H9 (cell line): ENCODE data around the gene PID1. TPM values are rescaled to one million over a fixed set of nuclear protein-coding genes. Genes with fewer than 3 reads are reported as not detected.

Source experiments
- DNase-seq: peaks from one replicate; pipeline ENCODE4 v3.0.0-alpha.2; 2017
- H2AFZ ChIP-seq: one replicate; pipeline ENCODE4 v1.6.1; 2013; ENCODE audit warnings: mild to moderate bottlenecking, low read length, control low read depth, moderate library complexity
- H2AK5ac ChIP-seq: 2 replicates; pipeline ENCODE4 v1.6.1; 2013; ENCODE audit warnings: low read length, control low read depth, mixed read lengths; ENCODE audit not compliant: insufficient read length
- H2BK120ac ChIP-seq: one replicate; pipeline ENCODE4 v1.6.1; 2013; ENCODE audit warnings: low read depth, mild to moderate bottlenecking, low read length, control low read depth, inconsistent platforms; ENCODE audit not compliant: poor library complexity, severe bottlenecking
- H2BK12ac ChIP-seq: 2 replicates; pipeline ENCODE4 v1.6.1; 2013; ENCODE audit warnings: low read length, control low read depth, mixed read lengths, low read depth; ENCODE audit not compliant: insufficient read length
- H2BK15ac ChIP-seq: 2 replicates; pipeline ENCODE4 v1.6.1; 2013; ENCODE audit warnings: low read depth, low read length, control low read depth
- H2BK20ac ChIP-seq: one replicate; pipeline ENCODE4 v1.6.1; 2013; ENCODE audit warnings: low read depth, mild to moderate bottlenecking, low read length, control low read depth, inconsistent platforms; ENCODE audit not compliant: poor library complexity, severe bottlenecking
- H2BK5ac ChIP-seq: 2 replicates; pipeline ENCODE4 v1.6.1; 2013; ENCODE audit warnings: low read length, control low read depth, mixed read lengths; ENCODE audit not compliant: insufficient read length
- H3K14ac ChIP-seq: 2 replicates; pipeline ENCODE4 v1.6.1; 2013; ENCODE audit warnings: low read length, control low read depth; ENCODE audit not compliant: insufficient read depth
- H3K18ac ChIP-seq: 2 replicates; pipeline ENCODE4 v1.6.1; 2013; ENCODE audit warnings: low read depth, mild to moderate bottlenecking, mixed read lengths, low read length, control low read depth; ENCODE audit not compliant: insufficient read length
- H3K23ac ChIP-seq: 2 replicates; pipeline ENCODE4 v1.6.1; 2013; ENCODE audit warnings: low read length, control low read depth, mixed read lengths, low read depth; ENCODE audit not compliant: insufficient read length
- H3K23me2 ChIP-seq: 2 replicates; pipeline ENCODE4 v1.6.1; 2013; ENCODE audit warnings: low read depth, mild to moderate bottlenecking, mixed read lengths, low read length, control low read depth; ENCODE audit not compliant: insufficient read length, poor library complexity, severe bottlenecking
- H3K27ac ChIP-seq: 2 replicates; pipeline ENCODE4 v1.5.1; 2013; ENCODE audit warnings: low read length, control low read depth, mixed read lengths, low read depth; ENCODE audit not compliant: insufficient read length
- H3K27me3 ChIP-seq: 2 replicates; pipeline ENCODE4 v1.6.1; 2013; ENCODE audit warnings: low read length, control low read depth, inconsistent platforms; ENCODE audit not compliant: insufficient read depth
- H3K4ac ChIP-seq: 2 replicates; pipeline ENCODE4 v1.6.1; 2013; ENCODE audit warnings: low read depth, mild to moderate bottlenecking, control low read depth, inconsistent platforms, low read length, moderate library complexity
- H3K4me1 ChIP-seq: 2 replicates; pipeline ENCODE4 v1.6.1; 2013; ENCODE audit warnings: low read length, control low read depth, inconsistent platforms; ENCODE audit not compliant: insufficient read depth
- H3K4me2 ChIP-seq: 2 replicates; pipeline ENCODE4 v1.6.1; 2013; ENCODE audit warnings: low read length, control low read depth, mixed read lengths; ENCODE audit not compliant: insufficient read length, insufficient read depth
- H3K56ac ChIP-seq: 2 replicates; pipeline ENCODE4 v1.6.1; 2013; ENCODE audit warnings: low read depth, mild to moderate bottlenecking, mixed read lengths, low read length, control low read depth; ENCODE audit not compliant: insufficient read length
- H3K79me1 ChIP-seq: 2 replicates; pipeline ENCODE4 v1.6.1; 2013; ENCODE audit warnings: low read depth, mild to moderate bottlenecking, moderate library complexity, low read length, control low read depth, inconsistent platforms; ENCODE audit not compliant: insufficient read depth, poor library complexity, severe bottlenecking
- H3K79me2 ChIP-seq: 2 replicates; pipeline ENCODE4 v1.6.1; 2013; ENCODE audit warnings: low read length, control low read depth, inconsistent platforms; ENCODE audit not compliant: insufficient read depth
- H3K9ac ChIP-seq: 2 replicates; pipeline ENCODE4 v1.6.1; 2013; ENCODE audit warnings: low read length, control low read depth, mixed read lengths; ENCODE audit not compliant: insufficient read length; ENCODE audit errors: extremely low read depth
- H3K9me3 ChIP-seq: one replicate; pipeline ENCODE4 v1.6.1; 2013; ENCODE audit warnings: low read depth, low read length, inconsistent platforms; ENCODE audit not compliant: control insufficient read depth
- H3T11ph ChIP-seq: one replicate; pipeline ENCODE4 v1.6.1; 2013; ENCODE audit warnings: mild to moderate bottlenecking, low read length, control low read depth, inconsistent platforms
- H4K20me1 ChIP-seq: one replicate; pipeline ENCODE4 v1.6.1; 2013; ENCODE audit not compliant: control insufficient read depth, insufficient read length, insufficient read depth
- H4K5ac ChIP-seq: 2 replicates; pipeline ENCODE4 v1.6.1; 2013; ENCODE audit warnings: low read depth, mild to moderate bottlenecking, mixed read lengths, low read length, control low read depth; ENCODE audit not compliant: insufficient read length
- H4K8ac ChIP-seq: replicated peaks from 2 replicates; pipeline ENCODE4 v1.6.1; 2013; ENCODE audit warnings: low read length, control low read depth, mixed read lengths, low read depth; ENCODE audit not compliant: insufficient read length
- H4K91ac ChIP-seq: 2 replicates; pipeline ENCODE4 v1.6.1; 2013; ENCODE audit warnings: low read depth, mild to moderate bottlenecking, moderate library complexity, mixed read lengths, low read length, control low read depth; ENCODE audit not compliant: insufficient read length
- H3K27ac Mint-ChIP-seq, 3 experiments: 2 replicates in 2 of 3; 3 replicates in 1 of 3; pipeline ENCODE4 v1.8.0; 2020 to 2021; ENCODE audit warnings: mixed read lengths in 3 of 3, mild to moderate bottlenecking in 1 of 3, moderate library complexity in 1 of 3
- H3K27me3 Mint-ChIP-seq: 2 replicates; pipeline ENCODE4 v1.8.0; 2021; ENCODE audit warnings: low read depth, mild to moderate bottlenecking, moderate library complexity, mixed read lengths
- H3K36me3 Mint-ChIP-seq, 3 experiments: 2 replicates in 2 of 3; 3 replicates in 1 of 3; pipeline ENCODE4 v1.8.0; 2020 to 2021; ENCODE audit warnings: low read depth in 3 of 3, mixed read lengths in 3 of 3; ENCODE audit not compliant: insufficient read depth in 1 of 3
- H3K4me1 Mint-ChIP-seq, 2 experiments: 2 replicates each; pipeline ENCODE4 v1.8.0; 2020; ENCODE audit warnings: mixed read lengths in 2 of 2
- H3K4me3 Mint-ChIP-seq, 2 experiments: 2 replicates in 1 of 2; 3 replicates in 1 of 2; pipeline ENCODE4 v1.8.0; 2020 to 2021; ENCODE audit warnings: mild to moderate bottlenecking in 2 of 2, mixed read lengths in 2 of 2, moderate library complexity in 1 of 2
- H3K9me3 Mint-ChIP-seq, 2 experiments: 2 replicates in 1 of 2; 3 replicates in 1 of 2; pipeline ENCODE4 v1.8.0; 2020; ENCODE audit warnings: mild to moderate bottlenecking in 2 of 2, mixed read lengths in 2 of 2, moderate library complexity in 1 of 2
- CTCF ChIP-seq: fragments of 200-600 bp; sonication (generic); conservative IDR thresholded peaks from 3 replicates; pipeline ENCODE4 v1.8.0; 2021; ENCODE audit warnings: antibody characterized with exemption, mild to moderate bottlenecking
- WGBS: extraction: QIAGEN DNeasy Blood & Tissue Kit; methylation state at CpG from one replicate; pipeline ENCODE4 v1.1.7; 2013; ENCODE audit warnings: missing lambda C conversion rate, low lambda C conversion rate, mixed read lengths; ENCODE audit not compliant: insufficient read length; ENCODE audit errors: extremely low coverage; 5-methylcytosine and 5-hydroxymethylcytosine counted together
- total RNA-seq: library from RNA; stranded (reverse); gene quantifications from 2 replicates; pipeline ENCODE4 v1.2.1, GENCODE V29; 2021

PID1 gene
- total RNA-seq, 1 experiment from 2014 or later, result 1.4 TPM

GRCh38 chr2:229243890-229244560, 27.1 kb downstream of the PID1 start:
- Histone ChIP-seq H4K20me1 (no peaks in the 10 kb centered on the region), H2AFZ (no peak overlapping the region), H2BK120ac (no peak overlapping the region), H3K4me1 (peaks cover 3% of the 10 kb centered on the region; the same call in 1 of the 2 replicates), H2BK5ac (no peak overlapping the region), H3K18ac (no peak overlapping the region), H4K5ac (no peak overlapping the region), H3K23ac (no peak overlapping the region), H3T11ph (no peak overlapping the region), H2BK12ac (no peak overlapping the region), H3K9me3 (no peaks in the 10 kb centered on the region), H3K27ac (no peak overlapping the region), H2AK5ac (no peak overlapping the region), H2BK15ac (no peak overlapping the region), H3K9ac (no peak overlapping the region), H3K23me2 (no peaks in the 10 kb centered on the region), H4K8ac (no peak overlapping the region), H3K14ac (no peak overlapping the region), H4K91ac (no peak overlapping the region), H3K4ac (no peak overlapping the region), H3K79me1 (no peaks in the 10 kb centered on the region), H3K27me3 (no peaks in the 10 kb centered on the region), H3K79me2 (no peaks in the 10 kb centered on the region), H3K56ac (no peak overlapping the region), H3K4me2 (no peak overlapping the region), H2BK20ac (no peak overlapping the region)
- no peak overlapping the region for H3K4me3 Mint-ChIP-seq
- WGBS, result no CpG with 5 or more reads among the region's 2 CpGs
- H3K27me3 Mint-ChIP-seq, result no peaks in the 10 kb centered on the region
- peaks cover 9 to 15% of the 10 kb centered on the region in 2 experiments for H3K4me1 Mint-ChIP-seq
- peaks cover 33 to 43% of the 10 kb centered on the region in 2 experiments for H3K9me3 Mint-ChIP-seq
- no peak for TF ChIP-seq CTCF
- H3K36me3 Mint-ChIP-seq, result peaks cover 8 to 25% (median 24%) of the 10 kb centered on the region in 3 experiments
- no peak for DNase-seq
- no peak overlapping the region for H3K27ac Mint-ChIP-seq
